Dermis microvascular lymphatic vessel endothelial cell (primary cell): ENCODE data around the gene DAP3. TPM values are rescaled to one million over a fixed set of nuclear protein-coding genes. Genes with fewer than 3 reads are reported as not detected.
"Not testable (repeated sequence)": the region's sequence is repeated elsewhere in the genome, so short reads cannot be mapped to it uniquely, and the experiment has no call there.

Experiments used
- DNase-seq, 2 donors: peaks; one replicate each; pipeline versions ENCODE4 v3.0.0 to v3.0.0-alpha.2; 2010; ENCODE audit warnings: low read depth in 2 of 2
- total RNA-seq: library from RNA; depleted of rRNA; stranded (reverse); fragments of >200 nt; gene quantifications from 2 replicates; pipeline ENCODE4 v1.2.1, GENCODE V29; 2014

DAP3 gene
- total RNA-seq, 1 donor from 2014 or later = 38.0 TPM

GRCh38 chr1:155681776-155682175 is 7.1 kb upstream of the DAP3 start:
- no peak for DNase-seq

GRCh38 chr1:155687705-155688323 is 1.1 kb upstream of the DAP3 start:
- DNase-seq = peak in 1 of 2 donors; percentile 39

- peak; percentile 80 to 92 for DNase-seq
Measured at GRCh38 chr1:155688324-155689080, 389 bp upstream of the DAP3 start, which contains the start of gene YY1AP1. Gene YY1AP1, minus strand, starts transcription at chr1:155688774. Its CDS starts 8,338 bp downstream, at chr1:155680436.

- no peak for DNase-seq
Measured at GRCh38 chr1:155691992-155692528, 3.2 kb downstream of the DAP3 start.

- no peak for DNase-seq
Measured at GRCh38 chr1:155694167-155694566, 5.3 kb downstream of the DAP3 start.

GRCh38 chr1:155695072-155695471 is 6.2 kb downstream of the DAP3 start:
- no peak for DNase-seq

- DNase-seq = no peak
Measured at GRCh38 chr1:155695608-155696007, 6.7 kb downstream of the DAP3 start.

GRCh38 chr1:155696524-155696923 is 7.6 kb downstream of the DAP3 start:
- DNase-seq = no peak

- no peak for DNase-seq
Measured at GRCh38 chr1:155697046-155697445, 8.2 kb downstream of the DAP3 start.

GRCh38 chr1:155697616-155698015 is 8.7 kb downstream of the DAP3 start:
- not testable (repeated sequence) for DNase-seq

- DNase-seq = peak in 1 of 2 donors; percentile 19
Measured at GRCh38 chr1:155698382-155699038, 9.6 kb downstream of the DAP3 start.

- DNase-seq = not testable (repeated sequence)
Measured at GRCh38 chr1:155699062-155699461, 10.2 kb downstream of the DAP3 start.

- peak in 1 of 2 donors; percentile 7 for DNase-seq
Measured at GRCh38 chr1:155701675-155702074, 12.8 kb downstream of the DAP3 start.

GRCh38 chr1:155703216-155703615 is 14.3 kb downstream of the DAP3 start:
- DNase-seq = no peak

GRCh38 chr1:155704414-155704813 is 15.5 kb downstream of the DAP3 start:
- not testable (repeated sequence) for DNase-seq

GRCh38 chr1:155706139-155706538 is 17.2 kb downstream of the DAP3 start:
- DNase-seq = peak in 1 of 2 donors; percentile 7

GRCh38 chr1:155709391-155709790 is 20.5 kb downstream of the DAP3 start:
- DNase-seq = no peak

GRCh38 chr1:155711457-155711856 is 22.6 kb downstream of the DAP3 start:
- not testable (repeated sequence) for DNase-seq

- DNase-seq = peak in 1 of 2 donors; percentile 12
Measured at GRCh38 chr1:155712636-155713035, 23.7 kb downstream of the DAP3 start.

GRCh38 chr1:155713075-155713474 is 24.2 kb downstream of the DAP3 start:
- no peak for DNase-seq

GRCh38 chr1:155715056-155715455 is 26.2 kb downstream of the DAP3 start:
- not testable (repeated sequence) for DNase-seq

GRCh38 chr1:155715777-155716176 is 26.9 kb downstream of the DAP3 start:
- DNase-seq = no peak
